Stimulated activated naive CD8-positive, alpha-beta T cell treated with anti-CD3 and anti-CD28 coated beads, Interleukin-15, amount 100 ng/mL, for 72 hours (primary cell): ENCODE measurements around the gene SH3PXD2B.

Experiments
- ATAC-seq: fragments of 150-1000 bp; cut with Tn5 transposase; 2 replicates; pipeline ENCODE4 v1.10.0; 2021; ENCODE audit warnings: mild to moderate bottlenecking, moderate library complexity
- DNase-seq, 2 donors: peaks; one replicate each; pipeline ENCODE4 v3.0.0; 2021 to 2022
- H3K27ac Mint-ChIP-seq, 2 donors: one replicate each; pipeline ENCODE4 v1.8.0; 2022; ENCODE audit warnings: mild to moderate bottlenecking in 2 of 2, mixed read lengths in 2 of 2, moderate library complexity in 2 of 2
- H3K27me3 Mint-ChIP-seq: one replicate; pipeline ENCODE4 v1.8.0; 2022; ENCODE audit warnings: mixed read lengths
- H3K4me1 Mint-ChIP-seq: one replicate; pipeline ENCODE4 v1.8.0; 2022; ENCODE audit warnings: mild to moderate bottlenecking, mixed read lengths
- H3K4me3 Mint-ChIP-seq, 2 donors: one replicate each; pipeline ENCODE4 v1.8.0; 2022; ENCODE audit warnings: mild to moderate bottlenecking in 2 of 2, mixed read lengths in 2 of 2, moderate library complexity in 1 of 2
- H3K9me3 Mint-ChIP-seq, 2 donors: one replicate each; pipeline ENCODE4 v1.8.0; 2022; ENCODE audit warnings: mixed read lengths in 2 of 2

Gene SH3PXD2B

DNA sequence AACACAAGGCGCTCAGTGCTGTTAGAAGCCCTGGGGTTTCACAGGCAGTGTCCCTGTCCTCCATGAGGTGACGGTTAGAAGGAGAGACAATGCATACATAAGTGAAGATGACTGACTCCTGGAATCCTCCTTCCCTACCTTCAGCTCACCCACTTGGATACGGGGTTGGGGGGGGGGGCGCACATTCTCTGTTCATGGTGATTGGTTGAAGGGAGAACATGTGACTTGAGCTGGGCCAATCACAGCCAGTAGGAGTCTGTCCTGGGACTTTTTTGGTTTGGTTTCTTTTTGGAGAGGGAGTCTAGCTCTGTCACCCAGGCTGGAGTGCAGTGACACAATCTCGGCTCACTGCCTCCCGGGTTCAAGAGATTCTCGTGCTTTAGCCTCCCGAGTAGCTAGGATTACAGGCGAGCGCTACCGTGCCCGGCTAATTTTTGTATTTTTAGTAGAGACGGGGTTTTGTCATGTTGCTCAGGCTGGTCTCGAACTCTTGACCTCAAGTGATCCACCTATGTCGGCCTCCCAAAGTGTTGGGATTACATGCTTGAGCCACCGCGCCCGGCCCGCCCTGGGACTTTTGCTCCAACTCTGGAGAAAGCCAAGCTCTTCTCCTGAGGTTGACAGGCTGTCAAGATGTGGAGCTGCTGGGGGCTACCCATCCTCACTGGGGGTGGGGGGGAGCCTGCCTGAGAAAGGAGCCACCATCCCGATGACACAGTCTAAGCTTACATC is 30.8 kb downstream of the SH3PXD2B start:
- ATAC-seq (no peak), DNase-seq (no peak)
- Mint-ChIP-seq H3K4me1 (no peaks in the 10 kb centered on the region), H3K4me3 (no peak overlapping the region), H3K27ac (no peak overlapping the region), H3K27me3 (peaks cover 9% of the 10 kb centered on the region), H3K9me3 (no peaks in the 10 kb centered on the region)

DNA sequence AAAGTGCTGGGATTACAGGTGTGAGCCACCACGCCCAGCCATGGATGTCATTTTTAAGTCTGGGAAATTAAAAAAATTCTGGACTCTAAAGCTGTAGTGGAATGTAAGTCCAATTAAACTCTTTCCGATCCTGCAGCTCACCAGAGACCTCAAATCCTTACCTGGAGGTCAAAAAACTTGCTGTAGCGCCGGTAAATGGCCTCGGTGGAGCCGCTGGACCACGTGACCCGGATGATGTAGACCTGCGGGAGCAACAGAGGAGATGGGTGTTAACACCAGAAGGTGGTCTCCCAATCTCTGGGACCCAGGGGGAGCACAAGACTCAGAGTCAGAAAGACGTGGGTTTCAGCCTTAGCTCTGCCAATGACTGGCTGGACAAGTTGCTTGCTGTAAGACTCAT is 32.1 kb downstream of the SH3PXD2B start:
- no peak overlapping the region for H3K4me3 Mint-ChIP-seq
- H3K27ac Mint-ChIP-seq = no peak overlapping the region
- DNase-seq = no peak
- H3K4me1 Mint-ChIP-seq = no peaks in the 10 kb centered on the region
- ATAC-seq = no peak
- peaks cover 9% of the 10 kb centered on the region for H3K27me3 Mint-ChIP-seq
- no peaks in the 10 kb centered on the region for H3K9me3 Mint-ChIP-seq

DNA sequence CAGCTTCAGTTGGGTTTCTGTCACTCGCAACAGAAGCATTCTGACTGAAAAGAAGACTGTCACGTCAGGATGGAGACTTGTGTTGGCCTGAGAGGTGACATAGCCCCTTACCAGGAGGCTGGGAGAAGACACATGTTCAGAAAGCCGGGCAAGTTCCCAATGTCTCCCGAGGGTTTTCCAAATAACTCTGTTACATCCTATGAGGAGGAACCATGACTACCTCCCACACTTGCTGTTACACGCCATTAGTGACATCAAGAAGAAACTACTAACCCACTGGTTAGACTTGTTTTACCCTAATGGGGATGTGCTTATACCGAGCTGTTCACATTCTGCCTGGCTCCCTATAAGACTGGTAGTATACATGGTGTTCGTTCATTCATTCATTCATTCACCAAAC is 33.3 kb downstream of the SH3PXD2B start:
- no peaks in the 10 kb centered on the region for H3K4me1 Mint-ChIP-seq
- no peak for DNase-seq
- no peak for ATAC-seq
- no peaks in the 10 kb centered on the region for H3K9me3 Mint-ChIP-seq
- H3K27ac Mint-ChIP-seq = no peak overlapping the region
- no peak overlapping the region for H3K4me3 Mint-ChIP-seq
- H3K27me3 Mint-ChIP-seq = peaks cover 9% of the 10 kb centered on the region

DNA sequence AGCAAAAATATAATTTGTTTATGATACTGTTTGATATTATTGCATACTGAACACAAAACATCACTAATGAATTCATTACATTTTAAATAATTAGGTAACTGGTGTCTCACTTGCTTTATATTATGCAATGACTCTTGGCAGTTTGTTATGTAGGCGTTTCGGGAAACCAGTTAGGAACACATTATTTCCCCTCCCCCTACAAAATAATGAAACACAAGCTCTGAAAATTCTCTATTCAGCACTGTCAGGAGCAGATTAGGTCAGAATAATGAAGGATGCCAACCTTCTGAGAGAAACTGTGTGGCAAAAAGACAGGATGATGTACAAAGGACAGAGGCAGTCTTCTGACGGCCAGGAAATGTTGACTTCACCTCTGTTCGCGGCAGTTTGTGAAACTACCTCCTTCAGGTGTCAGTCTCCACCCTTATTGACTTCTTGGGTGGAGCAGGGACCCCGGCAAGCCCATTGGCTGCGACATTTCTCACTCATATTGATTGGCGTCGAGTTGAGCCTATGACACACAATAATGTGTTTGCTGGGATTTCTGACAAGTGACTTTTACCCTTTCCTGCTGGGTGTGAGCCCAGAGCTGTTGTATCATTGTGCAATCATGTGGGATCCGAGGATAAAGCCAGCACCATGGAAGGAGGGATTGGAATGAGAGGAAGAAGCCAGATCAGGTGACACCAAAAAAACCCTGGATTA is 33.9 kb downstream of the SH3PXD2B start:
- Mint-ChIP-seq H3K4me3 (no peak overlapping the region), H3K9me3 (no peaks in the 10 kb centered on the region), H3K4me1 (no peaks in the 10 kb centered on the region), H3K27ac (peak overlapping the region in 1 of 2 donors; percentile 48), H3K27me3 (peaks cover 6% of the 10 kb centered on the region)
- peak in 1 of 2 donors; percentile 22 for DNase-seq
- peak; percentile 57 for ATAC-seq

DNA sequence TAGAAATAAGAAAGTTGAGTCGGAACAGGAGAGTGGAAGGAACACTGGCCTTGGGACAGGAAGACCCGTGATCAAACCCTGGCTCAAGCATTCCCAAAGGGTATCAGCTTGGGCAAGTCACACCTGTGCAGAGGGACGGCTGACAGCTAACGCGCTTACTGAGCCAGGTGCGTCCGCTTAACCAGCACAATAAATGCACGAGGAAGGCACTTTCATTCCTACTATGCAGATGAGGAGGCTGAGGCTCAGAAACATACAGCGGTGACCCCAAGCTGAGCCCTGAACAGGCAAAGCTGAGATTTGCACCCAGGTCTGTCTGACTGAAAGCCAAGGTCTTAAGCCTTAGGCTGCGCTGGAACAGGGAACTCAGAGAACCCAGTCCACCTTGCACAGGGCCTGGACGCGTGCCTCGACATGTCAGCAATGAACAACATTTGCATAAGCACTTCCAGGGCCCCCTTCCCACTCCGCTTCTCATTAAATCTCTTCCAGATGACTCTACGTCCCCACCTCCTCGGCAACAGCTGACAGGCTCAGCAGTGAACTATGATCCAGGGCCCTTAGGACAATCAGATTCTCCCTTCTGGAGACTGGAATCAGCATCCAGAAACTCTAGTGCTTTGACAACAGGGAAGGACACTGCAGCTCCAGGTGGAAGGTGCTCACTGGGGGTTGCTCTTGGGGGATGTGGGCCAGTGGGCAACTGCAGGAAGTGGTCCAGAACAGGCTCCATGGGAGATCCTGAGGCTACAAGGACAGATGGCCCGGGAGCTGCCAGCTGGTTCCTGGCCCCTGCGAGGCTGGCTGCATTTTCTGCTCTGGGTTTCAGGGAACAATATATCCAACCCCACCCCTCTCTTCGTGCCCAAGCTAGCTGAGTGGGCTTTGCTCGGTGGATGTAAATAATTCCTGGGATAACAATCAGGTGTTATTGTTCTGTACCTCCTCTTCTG is 35.2 kb downstream of the SH3PXD2B start:
- DNase-seq = no peak

DNA sequence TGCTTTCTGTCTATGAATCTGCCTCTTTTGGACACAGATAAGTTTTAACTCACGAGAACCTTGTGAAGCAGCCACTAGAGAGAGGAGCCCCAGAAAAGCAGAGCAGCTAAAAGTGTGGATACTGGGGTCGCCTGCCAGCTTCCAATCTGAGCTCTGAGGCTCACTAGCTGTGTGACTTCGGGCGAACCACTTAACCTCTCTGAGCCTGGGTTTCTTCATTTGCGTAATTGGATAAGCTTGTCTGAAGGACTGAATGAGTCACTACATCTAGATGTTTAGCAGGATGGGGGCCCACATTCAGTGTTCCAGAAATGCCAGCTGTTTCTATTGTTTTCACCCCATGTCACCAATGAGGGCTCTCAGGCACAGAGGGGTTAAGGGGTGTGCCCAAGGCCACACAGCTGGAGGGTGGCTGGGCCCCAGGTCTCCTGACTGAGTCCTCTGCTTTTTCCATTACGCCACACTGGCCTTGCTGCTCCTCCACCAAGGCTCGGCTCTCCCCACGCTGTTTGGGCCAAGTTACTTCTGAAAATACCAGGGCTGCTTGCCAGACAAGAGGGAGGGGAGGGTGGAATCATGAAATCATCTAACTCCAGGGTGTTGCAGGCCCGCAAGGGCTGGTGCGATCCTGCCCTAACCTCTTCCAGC is 36.2 kb downstream of the SH3PXD2B start:
- H3K4me3 Mint-ChIP-seq = no peak overlapping the region
- peaks cover 5% of the 10 kb centered on the region for H3K4me1 Mint-ChIP-seq
- H3K27ac Mint-ChIP-seq = no peak overlapping the region
- DNase-seq (no peak), ATAC-seq (no peak)
- peaks cover 7% of the 10 kb centered on the region for H3K27me3 Mint-ChIP-seq
- H3K9me3 Mint-ChIP-seq = no peaks in the 10 kb centered on the region

More for the DNA sequence above, 35.2 kb downstream of the SH3PXD2B start:
- Mint-ChIP-seq H3K27ac (no peak overlapping the region), H3K27me3 (peaks cover 7% of the 10 kb centered on the region), H3K4me1 (no peaks in the 10 kb centered on the region), H3K9me3 (no peaks in the 10 kb centered on the region), H3K4me3 (no peak overlapping the region)
- ATAC-seq = no peak

DNA sequence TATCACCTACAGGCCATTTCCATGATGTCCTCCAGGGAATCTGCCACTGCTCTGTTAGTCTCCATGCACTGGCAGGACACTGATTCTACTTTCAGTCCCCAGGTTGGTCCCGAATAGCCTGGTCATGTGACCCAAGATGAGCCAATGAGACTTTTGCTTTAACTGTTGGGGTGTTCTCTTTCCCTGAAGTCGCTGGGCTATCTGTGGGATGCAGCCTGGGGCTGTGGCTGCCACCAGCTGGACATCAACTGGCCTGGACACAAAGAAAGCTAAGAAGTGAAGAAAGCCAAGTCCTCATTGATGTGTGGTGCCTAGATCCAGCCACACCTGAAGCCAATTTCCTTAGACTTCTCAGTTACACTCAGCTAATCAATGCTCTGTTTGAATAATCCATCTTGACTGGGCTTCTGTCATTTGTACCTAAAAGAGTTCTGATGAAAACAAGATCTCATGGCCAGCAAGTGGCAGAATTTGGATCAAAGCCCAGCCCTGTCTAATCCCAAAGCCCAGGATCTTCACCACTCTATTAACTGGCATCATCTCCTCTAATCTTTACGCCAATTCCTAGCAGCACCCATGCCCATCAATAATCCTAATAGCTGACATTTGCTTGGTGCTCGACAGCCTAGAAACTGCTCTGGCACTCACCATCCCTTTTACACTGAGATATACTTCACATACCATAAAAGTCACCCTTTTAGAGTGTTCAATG is 37.0 kb downstream of the SH3PXD2B start:
- H3K4me1 Mint-ChIP-seq = peaks cover 13% of the 10 kb centered on the region
- no peaks in the 10 kb centered on the region for H3K9me3 Mint-ChIP-seq
- H3K27me3 Mint-ChIP-seq = peaks cover 7% of the 10 kb centered on the region
- H3K27ac Mint-ChIP-seq = peak overlapping the region in 1 of 2 donors; percentile 42
- ATAC-seq (no peak), DNase-seq (no peak)
- H3K4me3 Mint-ChIP-seq = no peak overlapping the region

DNA sequence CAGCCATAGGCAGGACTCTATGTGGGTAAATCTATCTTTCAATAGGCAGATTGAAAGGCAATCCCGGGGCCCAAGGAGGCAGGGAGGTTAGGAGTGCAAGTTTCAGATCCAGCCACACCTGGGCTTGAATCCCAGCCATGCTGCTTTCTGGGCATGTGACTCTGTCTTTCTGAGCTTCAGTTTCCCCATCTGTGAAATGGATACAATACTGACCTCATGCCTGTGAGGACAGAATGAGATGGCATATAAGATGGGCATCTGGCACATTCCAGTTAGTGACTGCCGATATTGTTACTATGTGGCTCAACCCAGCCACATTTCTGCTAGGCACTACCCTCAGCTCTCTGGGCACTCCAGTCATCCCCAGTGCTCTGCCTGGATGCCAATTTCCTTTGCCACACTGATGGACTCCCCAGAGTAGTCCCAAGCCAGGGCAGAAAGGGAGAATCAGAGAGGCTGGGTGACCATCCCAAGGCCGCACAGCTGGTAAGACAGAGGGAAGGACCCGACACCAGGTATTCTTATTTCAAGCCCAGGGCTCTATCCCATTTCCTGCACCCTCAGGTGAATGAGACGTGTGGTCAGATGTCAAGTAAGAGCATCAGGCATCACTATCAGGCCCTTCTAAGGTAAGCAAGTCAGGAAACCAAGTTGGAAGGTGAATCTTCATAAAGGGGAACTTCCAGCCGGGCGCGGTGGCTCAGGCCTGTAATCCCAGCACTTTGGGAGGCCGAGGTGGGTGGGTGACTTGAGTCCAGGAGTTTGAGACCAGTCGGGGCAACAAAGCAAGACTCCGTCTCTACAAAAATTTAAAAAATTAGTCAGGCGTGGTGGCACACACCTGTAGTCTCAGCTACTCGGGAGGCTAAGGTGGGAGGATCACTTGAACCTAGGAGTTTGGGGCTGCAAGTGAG is 38.7 kb downstream of the SH3PXD2B start:
- Mint-ChIP-seq H3K4me3 (no peak overlapping the region), H3K9me3 (no peaks in the 10 kb centered on the region), H3K27ac (no peak overlapping the region), H3K4me1 (peaks cover 30% of the 10 kb centered on the region), H3K27me3 (peaks cover 7% of the 10 kb centered on the region)
- DNase-seq = no peak
- no peak for ATAC-seq

DNA sequence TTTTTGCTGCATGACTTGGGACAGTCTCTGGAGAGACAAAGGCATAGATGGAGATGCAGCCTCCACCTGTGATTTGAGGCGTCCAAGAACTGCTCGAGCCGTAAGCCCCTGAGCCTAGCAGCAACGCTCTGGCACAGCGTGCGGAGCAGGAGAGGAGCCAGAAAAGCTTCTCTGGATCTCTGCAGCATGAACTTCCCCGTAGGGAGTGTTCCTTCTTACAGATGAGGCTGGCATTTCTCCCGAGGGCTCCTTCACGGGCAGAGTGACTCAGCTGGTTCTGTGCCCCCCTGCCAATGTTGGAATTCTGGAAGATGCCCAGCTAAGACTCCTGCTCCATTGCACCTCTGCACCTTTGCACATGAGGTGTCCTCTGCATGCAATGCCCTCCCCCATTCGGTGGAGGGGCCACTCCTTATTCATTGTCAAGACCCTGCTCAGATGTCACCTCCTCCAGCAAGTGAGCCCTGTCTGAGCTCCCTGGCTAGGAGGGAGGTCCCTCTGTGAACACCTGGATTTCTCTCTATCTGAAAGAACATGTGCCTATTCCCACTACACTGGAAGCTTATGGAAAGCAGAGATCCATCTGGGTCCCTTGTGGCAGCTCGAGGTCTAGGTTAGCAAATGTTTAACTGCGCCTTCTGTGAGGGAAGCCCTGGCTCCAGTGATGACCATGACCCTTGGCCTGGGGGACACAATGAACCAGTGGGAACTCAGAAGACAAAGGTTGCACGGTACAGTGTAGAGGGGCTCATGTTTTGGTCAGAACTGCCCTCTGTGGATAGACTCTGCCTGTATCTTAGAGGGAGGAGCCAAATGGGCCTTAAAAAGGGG is 39.6 kb downstream of the SH3PXD2B start:
- no peak overlapping the region for H3K4me3 Mint-ChIP-seq
- peaks cover 37% of the 10 kb centered on the region for H3K4me1 Mint-ChIP-seq
- peaks cover 7% of the 10 kb centered on the region for H3K27me3 Mint-ChIP-seq
- no peak overlapping the region for H3K27ac Mint-ChIP-seq
- ATAC-seq (no peak), DNase-seq (no peak)
- H3K9me3 Mint-ChIP-seq = no peaks in the 10 kb centered on the region

DNA sequence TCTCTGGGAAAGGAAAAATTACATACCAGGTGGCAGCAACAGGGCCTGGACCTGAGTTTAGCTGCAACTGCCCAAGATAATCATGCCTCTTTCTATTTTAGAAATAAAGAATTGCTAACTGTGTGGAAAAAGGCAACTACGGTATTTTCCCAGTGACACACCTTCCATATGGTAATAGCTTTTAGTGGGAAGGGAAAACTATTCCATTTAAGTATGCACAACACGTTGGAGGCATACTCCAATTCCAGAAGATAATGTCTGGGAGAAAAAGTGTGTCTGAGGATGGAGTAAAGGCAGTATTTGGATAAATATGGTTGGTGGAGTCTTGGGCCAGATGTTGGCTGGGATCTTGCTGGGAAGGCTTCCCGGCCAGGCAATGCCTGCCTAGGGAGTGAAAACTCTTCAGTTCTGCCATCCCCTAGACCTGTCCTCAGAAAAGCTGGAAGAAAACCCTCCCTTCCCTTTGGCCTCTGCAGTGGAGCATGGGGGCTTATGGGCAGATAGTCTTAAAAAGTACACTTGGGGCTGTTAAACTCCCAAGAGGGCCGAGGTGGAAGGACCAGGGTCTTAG is 40.6 kb downstream of the SH3PXD2B start:
- Mint-ChIP-seq H3K27me3 (peaks cover 7% of the 10 kb centered on the region), H3K4me1 (peaks cover 39% of the 10 kb centered on the region), H3K27ac (no peak overlapping the region), H3K4me3 (peak overlapping the region; percentile 20 to 49), H3K9me3 (no peaks in the 10 kb centered on the region)
- ATAC-seq (no peak), DNase-seq (no peak)

DNA sequence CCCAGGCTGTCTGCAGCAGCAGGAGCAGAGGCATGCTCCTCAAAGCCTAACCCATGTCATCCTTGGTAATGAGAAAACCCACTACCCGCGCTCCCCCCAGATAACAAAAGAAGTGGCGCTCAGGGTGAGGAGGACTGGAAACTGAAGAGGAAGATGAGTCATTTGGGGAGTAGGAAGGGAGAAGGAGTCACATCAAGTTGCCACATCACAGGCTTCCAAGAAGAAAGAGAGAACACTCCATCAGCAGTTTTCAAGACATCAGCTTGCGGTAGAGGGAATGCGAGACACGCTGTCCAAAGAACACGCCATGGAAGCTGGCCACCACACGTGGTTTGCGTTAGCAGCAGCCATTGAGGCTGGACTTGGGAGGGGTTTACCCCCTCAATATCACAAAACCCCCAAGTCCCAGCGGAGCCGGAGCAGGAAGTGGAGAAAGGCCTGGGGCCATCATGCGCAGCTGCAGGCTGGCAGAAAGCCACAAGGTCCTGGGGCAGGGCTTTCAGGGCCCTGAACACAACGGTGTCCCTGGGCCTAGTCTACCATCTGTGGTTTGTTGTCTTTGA is 41.5 kb downstream of the SH3PXD2B start:
- Mint-ChIP-seq H3K4me1 (peaks cover 39% of the 10 kb centered on the region), H3K27ac (no peak overlapping the region), H3K9me3 (no peaks in the 10 kb centered on the region), H3K4me3 (peak overlapping the region; percentile 38 to 40), H3K27me3 (peaks cover 7% of the 10 kb centered on the region)
- ATAC-seq (peak; percentile 33), DNase-seq (peak; percentile 10 to 37)

DNA sequence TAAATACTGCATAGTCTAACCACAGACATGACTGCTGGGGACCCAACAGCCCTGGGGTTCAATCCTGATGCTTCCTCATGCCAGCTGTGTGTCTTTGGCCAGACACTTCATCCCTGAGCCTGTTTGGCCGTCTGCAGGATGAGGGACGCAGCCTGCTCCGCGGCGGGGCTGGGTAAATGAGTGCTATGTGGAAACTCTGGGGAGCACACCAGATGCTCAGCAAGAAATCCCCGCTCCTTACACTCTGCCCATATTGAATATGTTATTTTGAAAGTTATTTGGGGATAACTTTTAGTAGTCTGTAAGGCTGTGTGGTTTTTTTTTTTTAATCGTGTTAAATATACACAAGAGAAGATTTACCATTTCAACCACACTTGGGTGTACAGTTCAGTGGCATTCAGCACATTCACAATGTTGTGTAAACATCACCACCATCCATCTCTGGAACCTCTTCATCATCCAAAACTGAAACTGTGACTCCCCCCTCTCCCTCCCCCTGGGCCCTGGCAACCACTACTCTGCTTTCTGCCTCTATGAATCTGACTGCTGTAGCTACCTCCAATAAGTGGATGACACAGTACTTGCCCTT is 42.7 kb downstream of the SH3PXD2B start:
- DNase-seq (peak; percentile 36 to 75), ATAC-seq (peak; percentile 93)
- Mint-ChIP-seq H3K4me1 (peaks cover 39% of the 10 kb centered on the region), H3K27ac (no peak overlapping the region), H3K4me3 (peak overlapping the region in 1 of 2 donors; percentile 1), H3K9me3 (no peaks in the 10 kb centered on the region), H3K27me3 (peaks cover 7% of the 10 kb centered on the region)
